ENCODE data around the gene MSRB1. TPM values are rescaled to one million over a fixed set of nuclear protein-coding genes. Genes with fewer than 3 reads are reported as not detected.

The MSRB1 gene
- total RNA-seq, 2 donors from 2014 or later: 20.6 to 23.5 TPM

DNA sequence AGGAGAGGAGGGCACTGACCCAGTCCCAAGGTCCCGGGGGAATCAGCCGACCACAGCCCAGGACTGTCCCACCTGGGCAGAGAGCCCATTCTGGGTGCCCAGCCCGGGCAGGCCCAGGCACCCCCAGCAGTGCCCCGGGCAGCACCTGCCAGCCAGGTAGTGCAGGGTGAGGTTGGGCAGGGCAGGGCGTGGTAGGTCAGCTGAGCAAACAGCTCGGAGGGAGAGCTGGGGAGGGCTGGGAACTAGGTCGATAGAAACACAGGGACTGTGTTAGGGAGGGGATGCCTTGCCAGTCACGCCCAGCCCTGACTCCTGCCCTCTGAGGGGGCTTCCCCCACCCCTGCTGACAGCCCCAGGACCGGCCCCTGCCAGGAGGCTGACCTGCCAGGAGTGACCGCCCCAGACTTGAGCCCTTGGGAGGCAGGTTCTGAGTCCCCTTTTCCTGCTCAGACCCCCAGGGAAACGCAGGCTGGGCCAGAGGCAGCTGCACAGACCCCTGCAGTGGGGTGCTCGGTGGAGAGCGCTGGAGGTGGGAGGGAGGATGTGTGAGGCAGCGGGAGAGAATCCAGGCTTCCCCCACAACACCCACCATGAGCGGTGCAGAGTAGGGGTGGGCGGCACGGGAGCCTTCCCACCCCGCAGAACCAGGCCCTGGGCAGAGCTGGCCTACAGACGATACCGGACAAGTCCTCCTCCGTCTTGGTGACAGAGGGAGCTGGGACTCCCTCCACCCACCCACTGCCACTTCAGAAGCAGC lies 29.5 kb downstream of the MSRB1 start:
- 81 to 85% methylated on average over 6 to 20 of the region's 21 CpGs for WGBS, 2 experiments (ENCODE audit: insufficient coverage in 1 of 2, insufficient read length in 1 of 2)
- Histone ChIP-seq H3K27me3 (ENCODE audit: control insufficient read depth, insufficient read depth, low read length, poor library complexity, severe bottlenecking) (peaks cover 46% of the 10 kb centered on the region), H3K9ac (ENCODE audit: extremely low read depth, low read length, poor library complexity, severe bottlenecking) (no peak overlapping the region), H3K27ac (ENCODE audit: low read depth, low read length) (no peak overlapping the region), H3K36me3 (ENCODE audit: control insufficient read depth, insufficient read depth, low read length) (no peaks in the 10 kb centered on the region), H3K9me3 (ENCODE audit: control insufficient read depth, low read length) (no peaks in the 10 kb centered on the region), H3K4me1 (ENCODE audit: control insufficient read depth, insufficient read depth, low read length) (no peaks in the 10 kb centered on the region), H3K4me3 (ENCODE audit: low read length) (no peak overlapping the region)
- Mint-ChIP-seq H3K4me3 (no peak overlapping the region), H3K36me3 (ENCODE audit: low read depth) (no peaks in the 10 kb centered on the region), H3K27ac (no peak overlapping the region), H3K27me3 (ENCODE audit: insufficient read depth) (peaks cover 39% of the 10 kb centered on the region), H3K9me3 (no peaks in the 10 kb centered on the region), H3K4me1 (peaks cover 2% of the 10 kb centered on the region)
- TF ChIP-seq, protein P1, sequence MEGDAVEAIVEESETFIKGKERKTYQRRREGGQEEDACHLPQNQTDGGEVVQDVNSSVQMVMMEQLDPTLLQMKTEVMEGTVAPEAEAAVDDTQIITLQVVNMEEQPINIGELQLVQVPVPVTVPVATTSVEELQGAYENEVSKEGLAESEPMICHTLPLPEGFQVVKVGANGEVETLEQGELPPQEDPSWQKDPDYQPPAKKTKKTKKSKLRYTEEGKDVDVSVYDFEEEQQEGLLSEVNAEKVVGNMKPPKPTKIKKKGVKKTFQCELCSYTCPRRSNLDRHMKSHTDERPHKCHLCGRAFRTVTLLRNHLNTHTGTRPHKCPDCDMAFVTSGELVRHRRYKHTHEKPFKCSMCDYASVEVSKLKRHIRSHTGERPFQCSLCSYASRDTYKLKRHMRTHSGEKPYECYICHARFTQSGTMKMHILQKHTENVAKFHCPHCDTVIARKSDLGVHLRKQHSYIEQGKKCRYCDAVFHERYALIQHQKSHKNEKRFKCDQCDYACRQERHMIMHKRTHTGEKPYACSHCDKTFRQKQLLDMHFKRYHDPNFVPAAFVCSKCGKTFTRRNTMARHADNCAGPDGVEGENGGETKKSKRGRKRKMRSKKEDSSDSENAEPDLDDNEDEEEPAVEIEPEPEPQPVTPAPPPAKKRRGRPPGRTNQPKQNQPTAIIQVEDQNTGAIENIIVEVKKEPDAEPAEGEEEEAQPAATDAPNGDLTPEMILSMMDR (conservative IDR thresholded peaks at IDR 0.05): no peak
- DNase-seq: no peak

DNA sequence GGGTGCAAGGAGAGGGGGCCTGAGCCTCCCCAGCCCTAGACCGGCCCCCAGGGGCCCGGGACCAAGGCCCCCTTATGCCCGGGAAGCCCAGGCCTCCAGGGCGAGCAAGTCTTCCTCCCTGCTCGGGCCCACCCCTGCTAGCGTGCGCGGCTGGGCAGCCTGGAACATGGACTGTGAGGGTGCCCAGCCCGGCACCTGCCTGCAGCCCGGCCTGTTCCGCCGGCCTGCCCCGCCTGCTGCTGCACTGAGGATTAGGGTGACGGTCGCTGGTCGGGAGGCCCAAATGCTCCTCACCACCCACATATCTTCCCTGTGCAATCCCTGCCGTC lies 30.8 kb downstream of the MSRB1 start:
- Histone ChIP-seq H3K27me3 (ENCODE audit: control insufficient read depth, insufficient read depth, low read length, poor library complexity, severe bottlenecking) (peaks cover 37% of the 10 kb centered on the region), H3K9ac (ENCODE audit: extremely low read depth, low read length, poor library complexity, severe bottlenecking) (no peak overlapping the region), H3K9me3 (ENCODE audit: control insufficient read depth, low read length) (no peaks in the 10 kb centered on the region), H3K4me3 (ENCODE audit: low read length) (no peak overlapping the region), H3K27ac (ENCODE audit: low read depth, low read length) (no peak overlapping the region), H3K4me1 (ENCODE audit: control insufficient read depth, insufficient read depth, low read length) (no peaks in the 10 kb centered on the region), H3K36me3 (ENCODE audit: control insufficient read depth, insufficient read depth, low read length) (no peaks in the 10 kb centered on the region)
- no peak overlapping the region for H3K27ac Mint-ChIP-seq
- DNase-seq: no peak
- peaks cover 30% of the 10 kb centered on the region for H3K27me3 Mint-ChIP-seq (ENCODE audit: insufficient read depth)
- no peaks in the 10 kb centered on the region for H3K9me3 Mint-ChIP-seq
- peaks cover 2% of the 10 kb centered on the region for H3K4me1 Mint-ChIP-seq
- no peaks in the 10 kb centered on the region for H3K36me3 Mint-ChIP-seq (ENCODE audit: low read depth)
- 89 to 100% methylated on average over 2 to 17 of the region's 17 CpGs for WGBS, 2 experiments (ENCODE audit: insufficient coverage in 1 of 2, insufficient read length in 1 of 2)
- H3K4me3 Mint-ChIP-seq: no peak overlapping the region
- TF ChIP-seq, protein P1 (conservative IDR thresholded peaks at IDR 0.05): no peak

DNA sequence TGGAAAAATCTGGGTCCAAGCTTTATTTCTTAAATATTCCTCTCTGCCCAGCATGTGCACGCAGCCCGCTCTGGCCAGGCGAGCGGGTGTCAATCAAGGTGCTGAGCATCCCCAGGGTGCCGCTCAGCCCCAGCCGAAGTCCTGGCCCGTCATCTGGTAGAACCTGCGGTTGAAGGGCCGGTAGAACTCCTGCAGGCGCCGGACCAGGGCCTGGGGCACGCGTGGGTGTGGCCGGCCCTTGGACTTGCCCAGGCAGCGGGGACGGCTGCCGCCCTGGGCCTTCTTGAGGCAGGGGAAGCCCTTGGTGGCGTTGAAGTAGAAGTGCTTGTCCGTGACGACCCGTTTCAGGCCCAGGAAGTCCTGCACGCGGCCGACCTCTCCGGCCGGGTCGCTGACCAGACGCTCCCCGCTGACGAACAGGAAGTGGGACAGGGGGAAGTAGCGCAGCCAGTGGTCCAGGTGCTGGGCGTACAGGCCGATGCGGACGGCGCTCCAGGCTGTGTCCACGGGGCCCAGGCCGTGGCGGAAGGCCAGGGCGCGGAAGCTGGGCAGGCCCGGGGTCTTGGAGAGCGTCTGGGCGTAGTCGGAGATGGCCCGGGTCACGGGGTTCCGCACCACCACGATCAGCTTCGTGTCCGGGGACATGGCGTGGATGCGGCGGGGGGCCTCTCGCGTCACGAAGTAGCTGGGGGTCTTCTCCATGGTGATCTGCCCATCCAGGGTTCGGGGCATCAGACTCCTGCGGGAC lies 31.4 kb downstream of the MSRB1 start:
- Mint-ChIP-seq H3K9me3 (no peaks in the 10 kb centered on the region), H3K27ac (no peak overlapping the region), H3K4me1 (no peaks in the 10 kb centered on the region), H3K4me3 (no peak overlapping the region), H3K36me3 (ENCODE audit: low read depth) (no peaks in the 10 kb centered on the region), H3K27me3 (ENCODE audit: insufficient read depth) (peaks cover 24% of the 10 kb centered on the region)
- Histone ChIP-seq H3K27ac (ENCODE audit: low read depth, low read length) (no peak overlapping the region), H3K9me3 (ENCODE audit: control insufficient read depth, low read length) (no peaks in the 10 kb centered on the region), H3K4me3 (ENCODE audit: low read length) (no peak overlapping the region), H3K9ac (ENCODE audit: extremely low read depth, low read length, poor library complexity, severe bottlenecking) (no peak overlapping the region), H3K27me3 (ENCODE audit: control insufficient read depth, insufficient read depth, low read length, poor library complexity, severe bottlenecking) (peaks cover 32% of the 10 kb centered on the region), H3K4me1 (ENCODE audit: control insufficient read depth, insufficient read depth, low read length) (no peaks in the 10 kb centered on the region), H3K36me3 (ENCODE audit: control insufficient read depth, insufficient read depth, low read length) (no peaks in the 10 kb centered on the region)
- TF ChIP-seq, protein P1 (conservative IDR thresholded peaks at IDR 0.05): no peak
- no peak for DNase-seq
- WGBS, 2 experiments (ENCODE audit: insufficient coverage in 1 of 2, insufficient read length in 1 of 2): 94 to 95% methylated on average over 36 to 59 of the region's 59 CpGs

Measured in endodermal cell (in vitro differentiated cells).